Hepatocyte (in vitro differentiated cells): ENCODE data around the gene SLC39A8.

Experiments
- EZH2 ChIP-seq: fragments of 200-600 bp; sonication (generic); IDR thresholded peaks from 2 replicates; pipeline ENCODE4 v1.6.1; 2016; ENCODE audit warnings: antibody characterized with exemption, mild to moderate bottlenecking, borderline replicate concordance
- TF ChIP-seq, protein P1 (sequence below): fragments of 200-600 bp; sonication (generic); IDR thresholded peaks from 2 replicates; pipeline ENCODE4 v1.5.1; 2016; ENCODE audit warnings: antibody characterized with exemption, mild to moderate bottlenecking; ENCODE audit not compliant: poor library complexity

DNA sequence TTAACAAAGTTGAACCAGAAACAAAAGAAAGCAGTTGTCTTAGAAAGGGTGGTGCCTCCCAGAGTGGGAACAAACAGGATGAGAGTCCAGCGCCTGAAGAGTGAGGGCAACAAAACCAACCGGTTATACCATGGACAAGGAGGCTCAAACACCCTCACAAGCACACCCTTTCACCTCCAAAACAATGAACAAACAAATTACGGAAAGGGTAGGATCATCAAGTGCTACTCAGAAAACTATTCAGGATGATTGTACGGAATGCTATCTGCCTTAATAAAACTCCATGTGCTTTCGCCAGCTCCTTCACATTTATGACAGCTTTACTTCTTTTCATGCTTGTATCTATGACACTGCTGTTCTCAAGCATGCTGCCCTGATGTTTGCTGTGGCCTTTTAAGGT lies 26.8 kb downstream of the SLC39A8 start:
- TF ChIP-seq, protein P1, sequence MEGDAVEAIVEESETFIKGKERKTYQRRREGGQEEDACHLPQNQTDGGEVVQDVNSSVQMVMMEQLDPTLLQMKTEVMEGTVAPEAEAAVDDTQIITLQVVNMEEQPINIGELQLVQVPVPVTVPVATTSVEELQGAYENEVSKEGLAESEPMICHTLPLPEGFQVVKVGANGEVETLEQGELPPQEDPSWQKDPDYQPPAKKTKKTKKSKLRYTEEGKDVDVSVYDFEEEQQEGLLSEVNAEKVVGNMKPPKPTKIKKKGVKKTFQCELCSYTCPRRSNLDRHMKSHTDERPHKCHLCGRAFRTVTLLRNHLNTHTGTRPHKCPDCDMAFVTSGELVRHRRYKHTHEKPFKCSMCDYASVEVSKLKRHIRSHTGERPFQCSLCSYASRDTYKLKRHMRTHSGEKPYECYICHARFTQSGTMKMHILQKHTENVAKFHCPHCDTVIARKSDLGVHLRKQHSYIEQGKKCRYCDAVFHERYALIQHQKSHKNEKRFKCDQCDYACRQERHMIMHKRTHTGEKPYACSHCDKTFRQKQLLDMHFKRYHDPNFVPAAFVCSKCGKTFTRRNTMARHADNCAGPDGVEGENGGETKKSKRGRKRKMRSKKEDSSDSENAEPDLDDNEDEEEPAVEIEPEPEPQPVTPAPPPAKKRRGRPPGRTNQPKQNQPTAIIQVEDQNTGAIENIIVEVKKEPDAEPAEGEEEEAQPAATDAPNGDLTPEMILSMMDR = no peak
- no peak for TF ChIP-seq EZH2
